Myometrial cell (primary cell): ENCODE measurements around the gene G6PD. TPM values are rescaled to one million over a fixed set of nuclear protein-coding genes. Genes with fewer than 3 reads are reported as not detected.

Experiments used
- total RNA-seq: library from RNA; depleted of rRNA; stranded (reverse); fragments of >200 nt; gene quantifications from 2 replicates; pipeline ENCODE4 v1.2.3, GENCODE V29; 2015

Gene G6PD
- total RNA-seq = 117 and 142 TPM in 2 replicates

DNA sequence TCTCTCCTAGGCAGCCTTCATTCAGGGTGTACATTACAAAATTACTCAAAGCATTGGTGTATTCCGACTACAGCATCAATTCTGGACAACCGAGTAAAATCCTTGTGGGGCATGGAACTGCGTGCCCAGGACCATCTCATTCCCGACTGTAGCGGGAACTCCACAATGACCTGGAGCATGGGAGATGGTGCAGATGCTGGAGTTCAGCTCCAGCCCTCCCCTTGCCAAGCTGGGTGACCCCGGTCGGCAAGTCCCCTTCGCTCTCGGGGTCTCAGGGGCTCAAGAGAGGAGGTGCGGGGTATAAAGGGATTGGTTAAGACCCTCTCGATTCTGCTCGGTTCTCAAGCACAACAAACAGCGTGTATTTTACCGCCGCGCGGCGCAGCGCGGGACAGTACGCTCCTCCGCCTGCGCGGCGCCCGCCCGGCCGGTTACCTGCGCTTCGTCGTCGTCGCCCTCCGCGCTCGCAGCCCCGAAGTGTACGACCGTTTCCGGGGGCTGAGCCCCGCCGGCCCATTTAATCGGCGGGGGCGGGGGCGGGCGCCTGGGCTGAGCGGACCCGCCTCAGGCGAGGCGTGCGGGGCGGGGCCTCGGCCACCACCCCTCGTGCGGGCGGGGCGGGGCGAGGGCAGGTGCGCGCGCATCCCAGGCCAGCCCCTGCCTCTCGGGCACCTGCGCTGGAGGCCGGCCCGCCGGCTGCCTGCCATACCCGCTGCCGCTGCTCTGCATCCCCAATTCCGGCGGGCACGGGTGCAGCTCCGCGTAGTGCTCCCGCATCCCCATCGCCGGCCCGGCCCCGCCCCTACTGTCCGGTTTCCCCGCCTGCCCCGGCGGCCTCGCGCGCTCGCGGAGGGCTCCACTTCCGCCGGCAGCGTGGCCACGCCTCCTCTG lies at the start of gene G6PD:
Gene G6PD, minus strand, starts transcription at position 493 of the 891 bp plus-strand sequence. CDS start 691 bp downstream, outside the sequence.

DNA sequence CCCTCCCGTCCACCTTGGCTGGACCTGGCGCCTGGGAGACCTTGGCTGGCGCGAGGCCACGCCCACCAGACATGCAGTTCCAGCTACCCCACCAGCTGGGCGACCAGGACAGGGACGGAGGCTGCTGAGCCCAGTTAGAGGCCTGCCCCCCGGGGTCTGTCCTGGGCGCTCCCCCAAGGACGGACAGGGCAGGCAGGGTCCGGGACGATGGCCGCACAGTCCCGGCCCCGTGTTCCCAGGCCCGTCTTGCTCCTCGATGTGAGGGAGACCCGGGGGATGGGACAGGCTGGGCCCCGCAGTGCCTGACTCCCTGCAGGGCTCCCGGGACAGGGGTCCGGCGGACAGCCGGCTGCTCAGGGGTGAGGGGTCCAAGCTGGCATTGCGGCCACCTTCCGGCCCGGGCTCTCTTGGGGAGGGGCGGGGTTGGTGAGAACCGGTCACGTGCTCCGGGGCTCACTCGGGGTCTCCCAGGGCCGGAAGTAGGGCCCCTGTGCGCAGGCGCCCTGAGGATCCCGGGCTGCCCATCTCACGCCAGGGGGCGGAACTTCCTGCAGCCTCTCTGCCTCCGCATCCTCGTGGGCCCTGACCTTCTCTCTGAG lies 38.0 kb upstream of the G6PD start, which contains the start of gene CTAG1A:
Gene CTAG1A, plus strand, starts transcription at position 549 of the 599 bp plus-strand sequence. CDS start 74 bp downstream, outside the sequence.

DNA sequence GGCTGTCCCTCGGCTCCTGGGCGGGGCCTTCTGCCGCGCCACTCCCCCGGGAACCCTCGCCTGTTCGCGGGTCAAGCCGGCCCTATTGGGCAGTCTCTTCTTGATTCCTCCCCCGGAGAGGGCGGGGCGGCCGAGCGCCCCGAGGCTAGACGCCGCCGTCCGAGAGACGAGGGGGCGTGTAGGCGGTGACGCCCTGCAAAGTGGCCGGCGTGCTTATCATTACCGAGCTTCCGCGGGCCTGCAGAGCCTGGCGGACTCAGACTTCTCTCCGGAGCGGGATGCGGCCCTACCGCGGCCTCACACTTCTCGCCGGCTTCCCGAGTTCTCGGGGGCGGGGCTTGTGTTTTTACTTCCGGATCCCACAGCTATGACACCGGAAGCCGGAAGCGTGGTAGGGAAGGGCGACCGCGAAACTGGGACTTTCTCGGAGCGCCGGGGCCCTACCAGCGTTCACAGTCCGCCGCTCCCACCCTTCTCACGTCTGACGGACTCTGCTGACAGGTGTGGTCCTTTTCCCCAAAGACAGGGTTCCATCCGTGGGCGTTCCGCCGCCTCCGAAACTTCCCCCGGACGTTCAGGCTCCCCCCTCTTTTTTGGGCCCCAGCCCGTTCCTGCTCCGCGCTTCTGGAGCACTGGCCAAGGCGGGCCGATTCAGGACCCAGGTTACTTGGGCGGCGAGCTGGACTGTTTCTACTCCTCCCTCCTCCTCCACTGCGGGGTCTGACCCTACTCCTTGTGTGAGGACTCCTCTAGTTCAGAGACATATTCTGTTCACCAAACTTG lies 790 bp upstream of the G6PD start, which contains the start of gene IKBKG:
Gene IKBKG, plus strand, starts transcription at position 376 of the 783 bp plus-strand sequence. CDS start 4,383 bp downstream, outside the sequence.

DNA sequence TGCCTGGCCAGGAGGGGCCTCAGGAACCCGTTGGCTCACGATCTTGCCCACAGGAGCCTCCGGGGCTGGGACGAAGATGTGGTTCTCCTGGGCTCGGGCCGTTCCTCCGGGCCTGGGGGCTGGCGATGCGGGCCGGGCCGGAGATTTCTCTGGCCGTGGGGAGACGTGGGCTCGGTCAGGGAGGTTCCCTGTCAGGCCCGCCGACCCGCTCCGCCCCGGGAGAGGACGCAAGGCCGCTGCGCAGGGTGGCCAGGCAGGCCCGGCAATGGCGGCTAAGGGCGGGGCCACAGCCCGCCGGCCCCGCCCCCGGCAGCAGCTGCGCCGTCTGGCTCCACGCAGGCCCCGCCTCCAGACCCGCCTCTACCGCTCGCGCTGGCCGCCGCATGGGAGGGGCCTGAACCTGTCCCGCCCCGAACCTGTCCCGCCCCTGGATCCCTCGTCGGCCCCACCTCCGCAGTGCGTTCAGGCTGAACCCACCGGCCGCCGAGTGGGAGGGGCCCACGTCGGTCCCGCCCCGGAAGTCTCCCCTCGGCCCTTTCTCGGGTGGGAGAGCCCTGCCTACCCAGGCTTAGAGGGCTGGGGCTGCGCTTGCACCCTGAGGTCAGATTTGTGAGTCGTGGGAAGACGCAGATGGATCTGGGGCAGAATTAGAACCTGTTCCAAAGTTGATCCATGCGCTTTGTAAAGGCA lies 30.5 kb downstream of the G6PD start, which contains the start of gene FAM3A:
Gene FAM3A, minus strand, starts transcription at position 267 of the 690 bp plus-strand sequence. CDS start 460 bp downstream, outside the sequence.

DNA sequence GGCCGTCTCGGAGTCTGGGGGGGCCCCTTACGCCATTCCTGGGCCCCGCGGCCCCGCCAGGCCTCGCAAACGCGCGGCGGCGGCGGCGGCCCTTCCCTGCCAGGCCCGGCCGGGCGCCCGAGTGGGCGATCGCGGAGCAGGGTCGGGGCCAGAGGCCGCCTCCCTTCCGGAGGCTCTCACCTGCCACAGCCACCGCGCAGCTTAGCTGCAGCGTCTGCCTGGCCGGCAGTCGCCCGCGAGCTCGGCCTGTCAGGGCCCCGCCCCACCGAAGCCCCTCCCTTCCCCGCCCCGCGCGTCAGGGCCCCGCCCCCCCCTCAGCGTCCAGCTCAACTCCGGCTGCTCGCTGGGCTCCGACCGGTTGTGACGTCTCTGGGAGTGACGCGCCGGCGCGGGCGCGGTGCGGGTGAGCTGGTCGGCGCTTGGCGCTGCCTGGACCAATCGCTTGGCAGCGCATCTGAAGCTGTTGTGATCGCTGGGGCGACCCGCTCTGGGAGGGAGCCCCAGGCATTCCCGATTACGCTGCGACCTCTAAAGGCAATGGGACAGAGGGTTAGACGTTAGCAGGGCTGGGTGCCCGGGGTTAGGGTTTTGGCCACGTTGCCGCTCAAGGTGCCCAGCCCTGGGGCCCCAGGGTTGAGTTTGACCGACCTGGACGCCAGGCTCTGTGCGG lies 56.1 kb downstream of the G6PD start, which contains the start of gene SLC10A3:
Gene SLC10A3, minus strand, starts transcription at position 216 of the 670 bp plus-strand sequence. CDS start 1,689 bp downstream, outside the sequence.

DNA sequence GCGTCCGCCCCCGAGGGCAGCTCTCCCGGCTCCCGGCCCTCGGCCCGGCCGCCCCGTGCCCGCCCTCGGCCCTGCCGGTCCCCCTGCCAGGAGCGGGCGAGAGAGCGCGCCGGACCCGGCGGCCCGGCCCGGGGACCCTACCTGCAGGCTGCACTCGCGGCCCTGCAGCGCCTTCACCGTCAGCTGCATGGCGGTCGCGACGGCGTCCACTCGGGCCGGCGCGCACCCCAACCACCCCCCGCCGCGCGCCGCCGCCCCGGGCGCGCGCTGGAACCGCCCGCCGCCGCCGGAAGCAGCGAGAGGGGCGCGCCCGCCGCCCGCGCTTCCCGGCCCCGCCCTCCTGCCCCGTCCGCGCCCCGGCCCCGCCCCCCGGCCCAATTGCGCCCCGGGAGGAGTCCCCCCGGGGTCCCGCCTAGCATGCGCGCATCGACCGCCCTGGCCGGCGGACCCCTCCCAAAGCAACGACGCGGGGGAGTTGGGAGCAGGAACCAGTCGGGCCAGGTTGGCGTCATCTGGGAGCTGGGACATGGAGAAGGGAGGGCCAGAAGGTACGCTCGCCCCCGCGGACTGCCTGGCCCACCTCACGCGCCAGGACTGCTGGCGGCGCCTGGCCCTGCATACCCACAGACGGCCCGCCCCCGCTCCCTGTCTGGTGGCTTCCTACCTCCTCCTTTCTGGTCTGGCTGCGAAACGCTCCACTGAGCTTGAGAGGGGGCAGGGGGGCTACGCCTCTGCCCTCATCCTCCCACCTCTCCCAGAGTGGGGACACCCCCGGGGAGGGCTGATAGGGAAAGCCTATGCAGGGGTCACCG lies 60.0 kb downstream of the G6PD start, which contains the start of gene UBL4A:
Gene UBL4A, minus strand, starts transcription at position 220 of the 812 bp plus-strand sequence. Its CDS starts 31 bp downstream, at position 189.

Other genes with a start within 250 kb of the G6PD start
- gene FLNA, start 172.2 kb downstream of the G6PD start, total RNA-seq = 2,107 and 2,266 TPM in 2 replicates
- 73.4 and 86.5 TPM in 2 replicates for gene EMD, start 167.6 kb downstream of the G6PD start, total RNA-seq
- 6,121 and 9,090 TPM in 2 replicates for gene RPL10, start 148.5 kb downstream of the G6PD start, total RNA-seq
- 91.1 and 95.0 TPM in 2 replicates for gene DNASE1L1, start 137.6 kb downstream of the G6PD start, total RNA-seq
- gene TAFAZZIN, start 135.3 kb downstream of the G6PD start, total RNA-seq = 20.8 and 21.4 TPM in 2 replicates
- 56.2 and 66.3 TPM in 2 replicates for gene ATP6AP1, start 118.2 kb downstream of the G6PD start, total RNA-seq
- gene GDI1, start 109.7 kb downstream of the G6PD start, total RNA-seq = 115 and 157 TPM in 2 replicates
- gene FAM50A, start 102.7 kb downstream of the G6PD start, total RNA-seq = 56.9 and 62.8 TPM in 2 replicates
- gene PLXNA3, start 88.6 kb downstream of the G6PD start, total RNA-seq = 7.5 and 8.2 TPM in 2 replicates
- 14.1 and 29.2 TPM in 2 replicates for gene LAGE3, start 67.6 kb downstream of the G6PD start, total RNA-seq
- 28.2 and 44.1 TPM in 2 replicates for gene UBL4A, start 60.2 kb downstream of the G6PD start, total RNA-seq
- gene SLC10A3, start 56.2 kb downstream of the G6PD start, total RNA-seq = 39.9 and 41.5 TPM in 2 replicates
- 34.6 and 44.3 TPM in 2 replicates for gene FAM3A, start 30.6 kb downstream of the G6PD start, total RNA-seq
- 17.0 and 28.9 TPM in 2 replicates for gene IKBKG, start 774 bp upstream of the G6PD start, total RNA-seq
- gene CTAG1A, start 38.3 kb upstream of the G6PD start, total RNA-seq = not detected in 2 replicates
- gene CTAG1B, start 72.4 kb upstream of the G6PD start, total RNA-seq = not detected in 2 replicates
- gene CTAG2, start 106.7 kb upstream of the G6PD start, total RNA-seq = not detected in 2 replicates
- 0.58 and 0.89 TPM in 2 replicates for gene GAB3, start 204.2 kb upstream of the G6PD start, total RNA-seq
- gene DKC1, start 216.0 kb upstream of the G6PD start, total RNA-seq = 18.2 and 25.7 TPM in 2 replicates